Keratinocyte (primary cell): ENCODE measurements around the gene TDP2. TPM values are rescaled to one million over a fixed set of nuclear protein-coding genes. Genes with fewer than 3 reads are reported as not detected.
"Not testable (repeated sequence)": the region's sequence is repeated elsewhere in the genome, so short reads cannot be mapped to it uniquely, and the experiment has no call there.

Source experiments
- DNase-seq: peaks from one replicate; pipeline ENCODE4 v3.0.0-alpha.2; 2011; ENCODE audit warnings: low read depth, missing footprints, low spot score
- FAIRE-seq: peaks from 2 replicates; lab custom pipeline; 2011; peaks lifted over from hg19 to GRCh38; lab: Jason Lieb, UNC
- H2AFZ ChIP-seq: 2 replicates; pipeline ENCODE4 v1.6.0; 2012; ENCODE audit warnings: low read length, control low read depth, inconsistent platforms; ENCODE audit not compliant: control insufficient read depth
- H3K27ac ChIP-seq: 2 replicates; pipeline ENCODE4 v1.5.1; 2011; ENCODE audit warnings: low read length; ENCODE audit not compliant: control insufficient read depth, insufficient read depth
- H3K27me3 ChIP-seq: 3 replicates; pipeline ENCODE4 v1.6.0; 2011; ENCODE audit warnings: low read length; ENCODE audit not compliant: control insufficient read depth, insufficient read depth; ENCODE audit errors: extremely low read depth
- H3K36me3 ChIP-seq, 2 experiments: 2 replicates in 1 of 2; 3 replicates in 1 of 2; pipeline ENCODE4 v1.5.1; 2011; ENCODE audit warnings: low read length in 2 of 2, mild to moderate bottlenecking in 1 of 2; ENCODE audit not compliant: control insufficient read depth in 2 of 2, insufficient read depth in 2 of 2; ENCODE audit errors: extremely low read depth in 1 of 2
- H3K4me1 ChIP-seq: 3 replicates; pipeline ENCODE4 v1.5.1; 2011; ENCODE audit warnings: low read length; ENCODE audit not compliant: control insufficient read depth, insufficient read depth; ENCODE audit errors: extremely low read depth
- H3K4me2 ChIP-seq: 3 replicates; pipeline ENCODE4 v1.6.0; 2011; ENCODE audit warnings: low read depth, low read length; ENCODE audit not compliant: control insufficient read depth, insufficient read depth; ENCODE audit errors: extremely low read depth
- H3K4me3 ChIP-seq, 3 experiments: fragments of 200-600 bp in 1 of 3; sonication (generic) in 1 of 3; 2 replicates in 2 of 3; 3 replicates in 1 of 3; pipeline ENCODE4 v1.5.1; 2011 to 2016; ENCODE audit warnings: low read length in 3 of 3, mild to moderate bottlenecking in 3 of 3, control low read depth in 2 of 3, inconsistent platforms in 1 of 3, low read depth in 1 of 3, mixed read lengths in 1 of 3, mixed run types in 1 of 3, moderate library complexity in 1 of 3; ENCODE audit not compliant: control insufficient read depth in 2 of 3, insufficient read depth in 2 of 3; ENCODE audit errors: extremely low read depth in 1 of 3
- H3K79me2 ChIP-seq: 2 replicates; pipeline ENCODE4 v1.6.0; 2012; ENCODE audit warnings: low read length; ENCODE audit not compliant: control insufficient read depth, insufficient read depth
- H3K9ac ChIP-seq: 3 replicates; pipeline ENCODE4 v1.6.0; 2011; ENCODE audit warnings: low read length; ENCODE audit not compliant: control insufficient read depth, insufficient read depth; ENCODE audit errors: extremely low read depth
- H3K9me1 ChIP-seq: 3 replicates; pipeline ENCODE4 v1.6.0; 2011; ENCODE audit warnings: low read length; ENCODE audit not compliant: control insufficient read depth, insufficient read depth; ENCODE audit errors: extremely low read depth
- H3K9me3 ChIP-seq: 2 replicates; pipeline ENCODE4 v1.5.1; 2012; ENCODE audit warnings: low read depth, low read length; ENCODE audit not compliant: control insufficient read depth
- H4K20me1 ChIP-seq: 3 replicates; pipeline ENCODE4 v1.6.0; 2011; ENCODE audit warnings: low read length; ENCODE audit not compliant: control insufficient read depth, insufficient read depth; ENCODE audit errors: extremely low read depth
- EZH2 ChIP-seq: IDR thresholded peaks from one replicate; pipeline ENCODE4 v1.6.1; 2012; ENCODE audit warnings: inconsistent platforms, mild to moderate bottlenecking, low read length, moderate library complexity
- dilution Hi-C: fragments of 300-500 bp; cut with MboI; formaldehyde crosslinking; loops from one replicate; pipeline ENCODE4 v1.7.0; 2020; ENCODE audit warnings: low sequenced_read_pairs; ENCODE audit not compliant: extremely low pct_ligation_motif_present
- polyA plus RNA-seq, 5 experiments: library from polyadenylated mRNA; depleted of rRNA in 3 of 5; stranded (reverse) in 3 of 5; stranded (forward) in 1 of 5; unstranded in 1 of 5; fragments of >200 nt; gene quantifications; 1 replicate in 1 of 5; 2 replicates in 3 of 5; 3 replicates in 1 of 5; pipeline versions ENCODE4 v1.2.1 to v1.2.3, GENCODE V29; 2011 to 2012; ENCODE audit warnings: missing spikeins in 2 of 5, low read depth in 1 of 5, low replicate concordance in 1 of 5
- TF ChIP-seq, protein P1 (sequence below), 3 experiments: IDR thresholded peaks in 1 of 3; conservative IDR thresholded peaks in 1 of 3; optimal IDR thresholded peaks in 1 of 3; 2 replicates in 2 of 3; 3 replicates in 1 of 3; pipeline versions ENCODE3 to v1.5.1; 2011; ENCODE audit warnings: low read length in 3 of 3, mild to moderate bottlenecking in 3 of 3, moderate library complexity in 2 of 3, control low read depth in 1 of 3, inconsistent platforms in 1 of 3; ENCODE audit not compliant: insufficient read depth in 2 of 3; ENCODE audit errors: extremely low read depth in 1 of 3

TDP2 gene
- polyA plus RNA-seq, 1 donor (not counting 4 experiments of a cell fraction or from before 2014, with no cell fraction given), result 39.8 TPM

DNA sequence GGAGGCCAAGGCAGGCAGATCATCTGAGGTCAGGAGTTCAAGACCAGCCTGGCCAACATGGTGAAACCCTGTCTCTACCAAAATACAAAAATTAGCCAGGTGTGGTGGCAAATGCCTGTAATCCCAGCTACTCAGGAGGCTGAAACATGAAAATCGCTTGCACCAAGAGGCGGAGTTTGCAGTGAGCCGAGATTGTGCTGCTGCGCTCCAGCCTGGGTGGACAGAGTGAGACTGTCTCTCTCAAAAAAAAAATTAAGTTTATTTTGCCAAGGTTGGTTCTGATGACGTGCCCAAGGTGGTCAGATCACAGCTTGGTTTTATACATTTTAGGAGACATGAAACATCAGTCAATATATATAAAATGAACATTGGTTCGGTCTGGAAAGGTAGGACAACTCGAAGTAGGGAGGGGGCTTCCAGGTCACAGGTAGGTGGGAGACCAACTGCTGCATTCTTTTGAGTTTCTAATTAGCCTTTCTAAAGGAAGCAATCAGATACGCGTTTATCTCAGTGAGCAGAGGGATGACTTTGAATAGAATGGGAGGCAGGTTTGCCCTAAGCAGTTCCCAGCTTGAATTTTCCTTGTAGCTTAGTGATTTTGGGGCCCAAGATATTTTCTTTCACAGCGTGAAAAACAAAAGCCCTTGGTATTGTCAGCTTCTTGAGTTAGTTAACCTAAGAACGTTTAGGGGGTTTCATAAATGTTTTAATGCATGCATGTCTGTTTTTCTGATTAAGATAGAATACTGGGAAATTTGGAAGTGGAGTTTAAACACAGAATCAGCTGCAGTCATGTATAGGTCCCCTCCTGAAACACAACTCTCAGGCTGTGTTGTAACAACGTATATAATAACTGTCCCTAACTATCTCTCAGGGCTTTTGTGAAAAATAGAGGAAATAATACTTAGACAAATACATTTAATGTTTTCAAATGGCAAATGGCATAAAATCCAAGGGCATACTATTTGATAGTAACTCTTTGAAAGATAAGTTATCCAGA is 16.9 kb upstream of the TDP2 start:
- H3K36me3 ChIP-seq, result no peaks in the 10 kb centered on the region
- H3K9ac ChIP-seq, result no peak overlapping the region
- H3K9me3 ChIP-seq, result no peaks in the 10 kb centered on the region
- H2AFZ ChIP-seq, result no peak overlapping the region
- FAIRE-seq (no peak), DNase-seq (no peak)
- no peaks in the 10 kb centered on the region for H3K4me1 ChIP-seq
- H3K4me3 ChIP-seq, result no peak overlapping the region
- no peaks in the 10 kb centered on the region for H3K9me1 ChIP-seq
- no peaks in the 10 kb centered on the region for H4K20me1 ChIP-seq
- TF ChIP-seq, protein P1, sequence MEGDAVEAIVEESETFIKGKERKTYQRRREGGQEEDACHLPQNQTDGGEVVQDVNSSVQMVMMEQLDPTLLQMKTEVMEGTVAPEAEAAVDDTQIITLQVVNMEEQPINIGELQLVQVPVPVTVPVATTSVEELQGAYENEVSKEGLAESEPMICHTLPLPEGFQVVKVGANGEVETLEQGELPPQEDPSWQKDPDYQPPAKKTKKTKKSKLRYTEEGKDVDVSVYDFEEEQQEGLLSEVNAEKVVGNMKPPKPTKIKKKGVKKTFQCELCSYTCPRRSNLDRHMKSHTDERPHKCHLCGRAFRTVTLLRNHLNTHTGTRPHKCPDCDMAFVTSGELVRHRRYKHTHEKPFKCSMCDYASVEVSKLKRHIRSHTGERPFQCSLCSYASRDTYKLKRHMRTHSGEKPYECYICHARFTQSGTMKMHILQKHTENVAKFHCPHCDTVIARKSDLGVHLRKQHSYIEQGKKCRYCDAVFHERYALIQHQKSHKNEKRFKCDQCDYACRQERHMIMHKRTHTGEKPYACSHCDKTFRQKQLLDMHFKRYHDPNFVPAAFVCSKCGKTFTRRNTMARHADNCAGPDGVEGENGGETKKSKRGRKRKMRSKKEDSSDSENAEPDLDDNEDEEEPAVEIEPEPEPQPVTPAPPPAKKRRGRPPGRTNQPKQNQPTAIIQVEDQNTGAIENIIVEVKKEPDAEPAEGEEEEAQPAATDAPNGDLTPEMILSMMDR (optimal IDR thresholded peaks at IDR 0.05 in 1 of 3, IDR thresholded peaks at IDR 0.05 in 1 of 3, conservative IDR thresholded peaks at IDR 0.05 in 1 of 3; ENCODE audit: extremely low read depth in 1 of 3, insufficient read depth in 2 of 3, low read length in 3 of 3), result no peak
- no peak for TF ChIP-seq EZH2
- H3K79me2 ChIP-seq, result no peaks in the 10 kb centered on the region
- H3K27ac ChIP-seq, result no peak overlapping the region
- dilution Hi-C loops, result no loop called here
- no peak overlapping the region for H3K4me2 ChIP-seq
- no peaks in the 10 kb centered on the region for H3K27me3 ChIP-seq

DNA sequence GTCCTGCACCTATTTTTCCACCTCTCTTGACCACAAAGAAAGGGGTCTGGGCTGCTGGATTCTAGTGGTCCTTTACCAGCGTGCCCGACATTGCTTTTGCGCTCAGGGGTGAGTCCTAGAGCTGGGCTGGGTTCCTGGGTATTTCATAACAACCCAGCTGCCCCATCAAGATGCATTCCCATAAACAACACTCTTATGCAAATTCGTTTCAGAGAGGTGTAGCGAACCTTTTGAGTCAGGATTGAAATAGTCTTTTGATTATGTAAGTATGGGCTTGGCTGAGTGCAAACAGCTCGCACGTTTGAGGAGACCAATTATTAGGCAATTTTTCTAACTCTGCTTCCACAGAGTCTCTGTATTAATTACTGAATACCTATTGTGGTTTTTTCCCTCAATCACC is 13.9 kb upstream of the TDP2 start:
- no peak for DNase-seq
- no peaks in the 10 kb centered on the region for H3K9me1 ChIP-seq
- dilution Hi-C loops, result no loop called here
- no peaks in the 10 kb centered on the region for H3K4me1 ChIP-seq
- H3K9me3 ChIP-seq, result no peaks in the 10 kb centered on the region
- no peak overlapping the region for H2AFZ ChIP-seq
- no peak for FAIRE-seq
- no peak for TF ChIP-seq EZH2
- TF ChIP-seq, protein P1 (optimal IDR thresholded peaks at IDR 0.05 in 1 of 3, IDR thresholded peaks at IDR 0.05 in 1 of 3, conservative IDR thresholded peaks at IDR 0.05 in 1 of 3; ENCODE audit: extremely low read depth in 1 of 3, insufficient read depth in 2 of 3, low read length in 3 of 3), result no peak
- H3K4me3 ChIP-seq, result no peak overlapping the region
- no peaks in the 10 kb centered on the region for H3K36me3 ChIP-seq
- no peak overlapping the region for H3K9ac ChIP-seq
- no peaks in the 10 kb centered on the region for H3K79me2 ChIP-seq
- H3K4me2 ChIP-seq, result no peak overlapping the region
- H4K20me1 ChIP-seq, result no peaks in the 10 kb centered on the region
- H3K27me3 ChIP-seq, result no peaks in the 10 kb centered on the region
- H3K27ac ChIP-seq, result no peak overlapping the region

DNA sequence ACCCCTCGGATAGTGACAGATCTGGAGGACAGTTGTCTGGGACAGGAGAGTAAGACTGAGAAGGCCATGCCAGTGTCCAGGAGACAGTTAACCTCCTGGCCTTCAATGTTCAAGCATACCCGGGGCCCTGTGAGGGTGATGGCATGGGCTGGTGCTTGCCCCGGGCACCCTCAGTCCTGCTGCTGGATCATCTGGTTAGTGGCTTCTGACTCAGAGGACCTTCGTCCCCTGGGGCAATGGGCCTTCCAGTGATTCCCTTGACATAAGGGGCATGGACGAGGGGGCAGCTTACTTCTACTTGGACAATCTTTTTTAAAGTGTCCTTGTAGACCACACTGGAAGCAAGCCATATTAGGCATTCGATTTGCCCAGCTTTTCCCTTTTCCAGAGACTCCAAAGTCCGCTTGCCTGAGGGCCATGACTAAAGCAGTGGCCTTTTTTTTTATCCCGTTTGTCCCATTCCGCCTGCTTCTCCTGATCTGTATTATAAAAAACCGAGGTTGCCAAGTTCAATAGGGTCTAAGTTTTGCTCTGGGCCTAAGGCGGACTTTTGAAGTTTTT is 12.2 kb upstream of the TDP2 start:
- H3K79me2 ChIP-seq, dilution Hi-C loops, FAIRE-seq: not testable (repeated sequence)

More for the DNA sequence above, 12.2 kb upstream of the TDP2 start:
- not testable (repeated sequence) for H3K27ac ChIP-seq, H3K9me1 ChIP-seq, H3K4me3 ChIP-seq, H3K36me3 ChIP-seq, H3K27me3 ChIP-seq, H3K9me3 ChIP-seq, H4K20me1 ChIP-seq, H3K4me1 ChIP-seq, DNase-seq, H3K4me2 ChIP-seq, H3K9ac ChIP-seq, H2AFZ ChIP-seq
